GM12878 (cell line): ENCODE data around the gene SLC37A1. TPM values are rescaled to one million over a fixed set of nuclear protein-coding genes. Genes with fewer than 3 reads are reported as not detected.

Source experiments
- ATAC-seq: fragments of 200-7000 bp; cut with Tn5 transposase; 3 replicates; pipeline ENCODE4 v1.9.1; 2020; ENCODE audit warnings: mild to moderate bottlenecking, moderate library complexity
- BruUV-seq: library from RNA; stranded (reverse); fragments of 400-500 nt; replicated peaks from 2 replicates; lab custom pipeline; 2021; lab: Mats Ljungman, UMichigan
- CTCF ChIA-PET: fragments of 300-600 bp; sonication (Branson Sonifier 250); formaldehyde crosslinking; extraction: SDS; loops from one replicate; lab custom pipeline; 2021; ENCODE audit warnings: inconsistent platforms; lab: Yijun Ruan, JAX
- POLR2A ChIA-PET: fragments of 350-600 bp; formaldehyde crosslinking; extraction: SDS; loops from one replicate; lab custom pipeline; 2021; ENCODE audit warnings: inconsistent platforms; lab: Charles Lee
- RAD21 ChIA-PET: fragments of 300-600 bp; sonication (Branson Sonifier 250); formaldehyde crosslinking; loops from one replicate; lab custom pipeline; 2023; ENCODE audit warnings: antibody characterized with exemption; ENCODE audit not compliant: unreplicated experiment; lab: Charles Lee
- SMC1A ChIA-PET: fragments of 300-600 bp; sonication (Branson Sonifier 250); formaldehyde crosslinking; loops from one replicate; lab custom pipeline; 2023; ENCODE audit not compliant: unreplicated experiment, uncharacterized antibody; lab: Charles Lee
- DNase-seq: peaks from one replicate; pipeline ENCODE4 v3.0.0-alpha.2; 2011; ENCODE audit warnings: low read depth, low spot score
- FAIRE-seq: peaks from 3 replicates; lab custom pipeline; 2011; peaks lifted over from hg19 to GRCh38; lab: Jason Lieb, UNC
- H2AFZ ChIP-seq: 2 replicates; pipeline ENCODE4 v1.6.0; 2011; ENCODE audit warnings: low read depth, low read length, control low read depth; ENCODE audit not compliant: control insufficient read depth
- H3K27ac ChIP-seq: 2 replicates; pipeline ENCODE4 v1.5.1; 2011; ENCODE audit warnings: control low read depth; ENCODE audit not compliant: control insufficient read depth, insufficient read depth
- H3K27me3 ChIP-seq, 2 experiments: replicated peaks in 1 of 2; 2 replicates each; pipeline versions ENCODE4 v1.6.0 to v1.6.1; 2011; ENCODE audit warnings: low read length in 1 of 2; ENCODE audit not compliant: control insufficient read depth in 2 of 2, insufficient read depth in 2 of 2
- H3K36me3 ChIP-seq, 2 experiments: 2 replicates each; pipeline ENCODE4 v1.5.1; 2011; ENCODE audit warnings: low read length in 1 of 2; ENCODE audit not compliant: control insufficient read depth in 2 of 2, insufficient read depth in 2 of 2
- H3K4me1 ChIP-seq: 2 replicates; pipeline ENCODE4 v1.6.1; 2011; ENCODE audit warnings: mild to moderate bottlenecking, low read length, moderate library complexity, mixed read lengths; ENCODE audit not compliant: control insufficient read depth, insufficient read depth
- H3K4me2 ChIP-seq: 2 replicates; pipeline ENCODE4 v1.6.0; 2011; ENCODE audit warnings: control low read depth; ENCODE audit not compliant: control insufficient read depth, insufficient read depth
- H3K4me3 ChIP-seq: fragments of 200-600 bp; sonication (generic); 2 replicates; pipeline ENCODE4 v1.5.1; 2016
- H3K79me2 ChIP-seq: 2 replicates; pipeline ENCODE4 v1.6.0; 2011; ENCODE audit warnings: low read length; ENCODE audit not compliant: control insufficient read depth, insufficient read depth
- H3K9ac ChIP-seq: 2 replicates; pipeline ENCODE4 v1.8.0; 2011; ENCODE audit warnings: low read length, control low read depth, mixed read lengths; ENCODE audit not compliant: control insufficient read depth, insufficient read depth
- H3K9me3 ChIP-seq: replicated peaks from 3 replicates; pipeline ENCODE4 v1.5.1; 2011; ENCODE audit warnings: mild to moderate bottlenecking, low read length; ENCODE audit not compliant: control insufficient read depth, insufficient read depth
- H4K20me1 ChIP-seq: 2 replicates; pipeline ENCODE4 v1.6.0; 2011; ENCODE audit not compliant: control insufficient read depth, insufficient read depth
- CREB1 ChIP-seq: IDR thresholded peaks from 2 replicates; pipeline ENCODE4 v1.6.1; 2012; ENCODE audit warnings: low read depth, mild to moderate bottlenecking, inconsistent platforms
- E2F4 ChIP-seq: IDR thresholded peaks from 2 replicates; pipeline ENCODE4 v1.6.1; 2012; ENCODE audit warnings: low read depth, low read length, improper control_type of control experiment
- FOXK2 ChIP-seq: fragments of 450-650 bp; IDR thresholded peaks from 2 replicates; pipeline ENCODE4 v1.6.1; 2017; ENCODE audit warnings: mild to moderate bottlenecking, moderate library complexity
- GATAD2B ChIP-seq: fragments of 450-650 bp; conservative IDR thresholded peaks from 2 replicates; pipeline ENCODE4 v1.6.1; 2017; ENCODE audit warnings: low read depth, mild to moderate bottlenecking, moderate library complexity
- KAT2A ChIP-seq: conservative IDR thresholded peaks from 2 replicates; pipeline ENCODE4 v1.6.1; 2011; ENCODE audit warnings: low read depth, low read length; ENCODE audit not compliant: control insufficient read depth
- MEF2B ChIP-seq: fragments of 450-650 bp; IDR thresholded peaks from 2 replicates; pipeline ENCODE4 v1.6.1; 2018; ENCODE audit warnings: mild to moderate bottlenecking, moderate library complexity; ENCODE audit not compliant: partially characterized antibody, poor library complexity, severe bottlenecking
- MXI1 ChIP-seq: fragments of 150-350 bp; IDR thresholded peaks from 2 replicates; pipeline ENCODE4 v1.6.1; 2011; ENCODE audit warnings: low read depth, mild to moderate bottlenecking, inconsistent platforms, low read length, improper control_type of control experiment
- NR2C2 ChIP-seq: IDR thresholded peaks from 2 replicates; pipeline ENCODE4 v1.6.1; 2011; ENCODE audit warnings: borderline replicate concordance, low read depth; ENCODE audit not compliant: control insufficient read depth, insufficient read length
- NRF1 ChIP-seq: conservative IDR thresholded peaks from 2 replicates; pipeline ENCODE4 v1.6.1; 2011; ENCODE audit warnings: mild to moderate bottlenecking, low read depth, low read length, improper control_type of control experiment
- RBBP5 ChIP-seq: fragments of 200-600 bp; sonication (generic); conservative IDR thresholded peaks from 2 replicates; pipeline ENCODE4 v1.6.1; 2016
- SMARCA5 ChIP-seq: fragments of 450-650 bp; IDR thresholded peaks from 2 replicates; pipeline ENCODE4 v1.6.1; 2017; ENCODE audit warnings: mild to moderate bottlenecking
- TARDBP ChIP-seq: IDR thresholded peaks from 2 replicates; pipeline ENCODE4 v1.6.1; 2016; ENCODE audit warnings: borderline replicate concordance
- WRNIP1 ChIP-seq: IDR thresholded peaks from 2 replicates; pipeline ENCODE4 v1.6.1; 2011; ENCODE audit warnings: low read depth, low read length, improper control_type of control experiment, borderline replicate concordance
- ZBTB40 ChIP-seq: fragments of 450-650 bp; IDR thresholded peaks from 2 replicates; pipeline ENCODE4 v1.6.1; 2016; ENCODE audit warnings: mild to moderate bottlenecking, moderate library complexity, borderline replicate concordance
- WGBS: methylation state at CpG from one replicate; pipeline ENCODE4 v1.1.6; 2016; ENCODE audit warnings: low lambda C conversion rate; ENCODE audit not compliant: insufficient replicate concordance, insufficient coverage; ENCODE audit errors: missing lambda C conversion rate; 5-methylcytosine and 5-hydroxymethylcytosine counted together
- in situ Hi-C: fragments of 300-500 bp; cut with MboI; formaldehyde crosslinking; loops from 9 replicates; pipeline ENCODE4 v1.14.3; 2018; ENCODE audit warnings: mixed read lengths
- intact Hi-C: fragments of 100-400 bp; cut with micrococcal nuclease; formaldehyde crosslinking; loops from one replicate; pipeline ENCODE4 v1.14.2; 2022; ENCODE audit not compliant: unreplicated experiment
- polyA plus RNA-seq, 11 experiments: library from polyadenylated mRNA; depleted of rRNA in 4 of 11; unstranded in 6 of 11; stranded (reverse) in 5 of 11; fragments of >200 nt; fragmentation: Nextera tagmentation in 4 of 11; fragmentation: Illumina TruSeq in 1 of 11; extraction: Ambion mirVana in 4 of 11; extraction: Trizol in 1 of 11; gene quantifications; 1 replicate in 1 of 11; 2 replicates in 10 of 11; pipeline versions ENCODE4 v1.2.1 to v1.2.3, GENCODE V29; 2011 to 2016; ENCODE audit warnings: inconsistent platforms in 2 of 11, missing spikeins in 2 of 11, low read depth in 1 of 11
- total RNA-seq, 4 experiments: library from RNA; depleted of rRNA in 3 of 4; stranded (reverse); fragments of >200 nt in 3 of 4; fragmentation: Illumina TruSeq in 1 of 4; extraction: Trizol in 1 of 4; gene quantifications; 2 replicates each; pipeline versions ENCODE4 v1.2.1 to v1.2.3, GENCODE V29; 2013 to 2021

SLC37A1 gene
- total and polyA plus RNA-seq, 10 of the 15 experiments (the other 5 are each of a cell fraction or from before 2014, with no cell fraction given) = 1.1 to 35.5 (median 24.4) TPM

GRCh38 chr21:42507418-42507817, 6.2 kb upstream of the SLC37A1 start:
- FAIRE-seq = no peak
- Histone ChIP-seq H3K4me2 (no peak overlapping the region), H2AFZ (no peak overlapping the region), H3K27me3 (no peaks in the 10 kb centered on the region), H3K79me2 (no peaks in the 10 kb centered on the region), H3K9me3 (no peaks in the 10 kb centered on the region), H3K36me3 (no peaks in the 10 kb centered on the region), H4K20me1 (no peaks in the 10 kb centered on the region), H3K27ac (no peak overlapping the region), H3K4me1 (peaks cover 28% of the 10 kb centered on the region), H3K9ac (no peak overlapping the region), H3K4me3 (no peak overlapping the region)
- in situ Hi-C loops = no loop called here
- ChIA-PET SMC1A (interaction anchor here (0.9 to 2.5 kb wide), 3 partner anchors 29 to 42 kb away, joined by 3 to 9 read pairs (median 4); no protein-coding TSS in a partner anchor), POLR2A (no interaction called here), RAD21 (no interaction called here), CTCF (interaction anchor here (1.8 to 2.6 kb wide), 2 partner anchors 17 to 19 kb away, joined by 3 to 8 read pairs; no protein-coding TSS in a partner anchor)
- WGBS = 97% methylated on average over 4 of the region's 4 CpGs
- intact Hi-C loops = no loop called here
- no peak for DNase-seq
- BruUV-seq = no TSS peak
- ATAC-seq = no peak
- no peak for TF ChIP-seq KAT2A
- no peak for TF ChIP-seq TARDBP
- no peak for TF ChIP-seq SMARCA5
- TF ChIP-seq WRNIP1 = no peak
- no peak for TF ChIP-seq NRF1
- TF ChIP-seq GATAD2B = no peak
- no peak for TF ChIP-seq FOXK2
- no peak for TF ChIP-seq MEF2B

- SMC1A ChIA-PET = interaction anchor here (0.7 to 2.5 kb wide), 5 partner anchors 11 to 83 kb away, joined by 3 to 9 read pairs (median 3); no protein-coding TSS in a partner anchor
- Histone ChIP-seq H2AFZ (no peak overlapping the region), H3K27ac (no peak overlapping the region), H3K9me3 (no peaks in the 10 kb centered on the region), H3K4me2 (no peak overlapping the region), H3K9ac (no peak overlapping the region), H3K36me3 (no peaks in the 10 kb centered on the region), H3K4me3 (no peak overlapping the region), H3K27me3 (no peaks in the 10 kb centered on the region), H3K4me1 (peaks cover 30% of the 10 kb centered on the region), H3K79me2 (no peaks in the 10 kb centered on the region), H4K20me1 (no peaks in the 10 kb centered on the region)
- no peak for FAIRE-seq
- no TSS peak for BruUV-seq
- TF ChIP-seq RBBP5 (no peak), TARDBP (no peak), MXI1 (no peak), E2F4 (no peak), NR2C2 (no peak), ZBTB40 (no peak), CREB1 (no peak)
- WGBS = 64% methylated on average over 2 of the region's 2 CpGs
- POLR2A ChIA-PET = interaction anchor here (0.6 to 1.1 kb wide), 2 partner anchors 35 to 47 kb away, joined by 4 read pairs; no protein-coding TSS in a partner anchor
- ATAC-seq = no peak
- in situ Hi-C loops = no loop called here
- RAD21 ChIA-PET = no interaction called here
- CTCF ChIA-PET = no interaction called here
- DNase-seq = no peak
- intact Hi-C loops = no loop called here
These were observed 5.3 kb upstream of the SLC37A1 start for GRCh38 chr21:42508371-42508770.
